ENCODE results near the gene PODXL2. TPM values are rescaled to one million over a fixed set of nuclear protein-coding genes. Genes with fewer than 3 reads are reported as not detected.

PODXL2 gene
- total and polyA plus RNA-seq, 2 of the 8 experiments (the other 6 are each of a cell fraction or from before 2014, with no cell fraction given) = 27.6 to 31.6 TPM

DNA sequence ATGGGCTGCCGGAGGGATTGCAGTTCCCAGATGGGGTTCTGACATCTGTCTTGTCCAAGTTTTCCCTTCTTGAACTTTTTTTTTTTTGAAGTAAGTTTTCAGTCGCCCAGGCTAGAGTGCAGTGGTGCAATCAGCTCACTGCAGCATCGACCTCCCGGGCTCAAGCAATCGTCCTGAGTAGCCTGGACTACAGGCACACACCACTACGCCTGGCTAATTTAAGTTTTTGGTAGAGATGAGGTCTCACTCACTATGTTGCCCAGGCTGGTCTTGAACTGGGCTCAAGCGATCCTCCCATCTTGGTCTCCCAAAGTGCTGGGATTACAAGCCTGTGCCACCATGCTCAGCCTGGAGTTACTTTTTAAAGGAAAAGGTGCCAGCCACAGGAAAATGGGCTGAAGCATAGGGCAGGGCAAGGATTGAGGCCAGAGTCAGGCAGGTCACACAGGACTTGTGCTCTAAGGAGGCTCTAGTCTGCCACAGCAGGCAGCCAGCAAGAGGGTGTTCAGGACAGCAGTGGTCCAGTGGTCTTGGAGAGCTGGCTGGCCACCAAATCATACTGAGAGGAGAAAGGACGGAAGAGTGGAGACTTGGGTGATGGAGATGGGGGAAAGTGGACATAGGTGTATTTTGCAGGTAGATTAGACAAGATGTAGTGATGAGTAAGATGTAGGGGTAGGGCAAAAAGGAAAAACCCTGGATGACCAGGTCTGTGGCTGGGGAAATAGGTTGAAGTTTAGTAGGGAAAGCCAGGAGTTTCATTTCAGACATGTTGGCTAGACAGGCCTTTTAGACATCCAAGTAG is 6.0 kb upstream of the PODXL2 start (continued):
- TF ChIP-seq, protein P1, sequence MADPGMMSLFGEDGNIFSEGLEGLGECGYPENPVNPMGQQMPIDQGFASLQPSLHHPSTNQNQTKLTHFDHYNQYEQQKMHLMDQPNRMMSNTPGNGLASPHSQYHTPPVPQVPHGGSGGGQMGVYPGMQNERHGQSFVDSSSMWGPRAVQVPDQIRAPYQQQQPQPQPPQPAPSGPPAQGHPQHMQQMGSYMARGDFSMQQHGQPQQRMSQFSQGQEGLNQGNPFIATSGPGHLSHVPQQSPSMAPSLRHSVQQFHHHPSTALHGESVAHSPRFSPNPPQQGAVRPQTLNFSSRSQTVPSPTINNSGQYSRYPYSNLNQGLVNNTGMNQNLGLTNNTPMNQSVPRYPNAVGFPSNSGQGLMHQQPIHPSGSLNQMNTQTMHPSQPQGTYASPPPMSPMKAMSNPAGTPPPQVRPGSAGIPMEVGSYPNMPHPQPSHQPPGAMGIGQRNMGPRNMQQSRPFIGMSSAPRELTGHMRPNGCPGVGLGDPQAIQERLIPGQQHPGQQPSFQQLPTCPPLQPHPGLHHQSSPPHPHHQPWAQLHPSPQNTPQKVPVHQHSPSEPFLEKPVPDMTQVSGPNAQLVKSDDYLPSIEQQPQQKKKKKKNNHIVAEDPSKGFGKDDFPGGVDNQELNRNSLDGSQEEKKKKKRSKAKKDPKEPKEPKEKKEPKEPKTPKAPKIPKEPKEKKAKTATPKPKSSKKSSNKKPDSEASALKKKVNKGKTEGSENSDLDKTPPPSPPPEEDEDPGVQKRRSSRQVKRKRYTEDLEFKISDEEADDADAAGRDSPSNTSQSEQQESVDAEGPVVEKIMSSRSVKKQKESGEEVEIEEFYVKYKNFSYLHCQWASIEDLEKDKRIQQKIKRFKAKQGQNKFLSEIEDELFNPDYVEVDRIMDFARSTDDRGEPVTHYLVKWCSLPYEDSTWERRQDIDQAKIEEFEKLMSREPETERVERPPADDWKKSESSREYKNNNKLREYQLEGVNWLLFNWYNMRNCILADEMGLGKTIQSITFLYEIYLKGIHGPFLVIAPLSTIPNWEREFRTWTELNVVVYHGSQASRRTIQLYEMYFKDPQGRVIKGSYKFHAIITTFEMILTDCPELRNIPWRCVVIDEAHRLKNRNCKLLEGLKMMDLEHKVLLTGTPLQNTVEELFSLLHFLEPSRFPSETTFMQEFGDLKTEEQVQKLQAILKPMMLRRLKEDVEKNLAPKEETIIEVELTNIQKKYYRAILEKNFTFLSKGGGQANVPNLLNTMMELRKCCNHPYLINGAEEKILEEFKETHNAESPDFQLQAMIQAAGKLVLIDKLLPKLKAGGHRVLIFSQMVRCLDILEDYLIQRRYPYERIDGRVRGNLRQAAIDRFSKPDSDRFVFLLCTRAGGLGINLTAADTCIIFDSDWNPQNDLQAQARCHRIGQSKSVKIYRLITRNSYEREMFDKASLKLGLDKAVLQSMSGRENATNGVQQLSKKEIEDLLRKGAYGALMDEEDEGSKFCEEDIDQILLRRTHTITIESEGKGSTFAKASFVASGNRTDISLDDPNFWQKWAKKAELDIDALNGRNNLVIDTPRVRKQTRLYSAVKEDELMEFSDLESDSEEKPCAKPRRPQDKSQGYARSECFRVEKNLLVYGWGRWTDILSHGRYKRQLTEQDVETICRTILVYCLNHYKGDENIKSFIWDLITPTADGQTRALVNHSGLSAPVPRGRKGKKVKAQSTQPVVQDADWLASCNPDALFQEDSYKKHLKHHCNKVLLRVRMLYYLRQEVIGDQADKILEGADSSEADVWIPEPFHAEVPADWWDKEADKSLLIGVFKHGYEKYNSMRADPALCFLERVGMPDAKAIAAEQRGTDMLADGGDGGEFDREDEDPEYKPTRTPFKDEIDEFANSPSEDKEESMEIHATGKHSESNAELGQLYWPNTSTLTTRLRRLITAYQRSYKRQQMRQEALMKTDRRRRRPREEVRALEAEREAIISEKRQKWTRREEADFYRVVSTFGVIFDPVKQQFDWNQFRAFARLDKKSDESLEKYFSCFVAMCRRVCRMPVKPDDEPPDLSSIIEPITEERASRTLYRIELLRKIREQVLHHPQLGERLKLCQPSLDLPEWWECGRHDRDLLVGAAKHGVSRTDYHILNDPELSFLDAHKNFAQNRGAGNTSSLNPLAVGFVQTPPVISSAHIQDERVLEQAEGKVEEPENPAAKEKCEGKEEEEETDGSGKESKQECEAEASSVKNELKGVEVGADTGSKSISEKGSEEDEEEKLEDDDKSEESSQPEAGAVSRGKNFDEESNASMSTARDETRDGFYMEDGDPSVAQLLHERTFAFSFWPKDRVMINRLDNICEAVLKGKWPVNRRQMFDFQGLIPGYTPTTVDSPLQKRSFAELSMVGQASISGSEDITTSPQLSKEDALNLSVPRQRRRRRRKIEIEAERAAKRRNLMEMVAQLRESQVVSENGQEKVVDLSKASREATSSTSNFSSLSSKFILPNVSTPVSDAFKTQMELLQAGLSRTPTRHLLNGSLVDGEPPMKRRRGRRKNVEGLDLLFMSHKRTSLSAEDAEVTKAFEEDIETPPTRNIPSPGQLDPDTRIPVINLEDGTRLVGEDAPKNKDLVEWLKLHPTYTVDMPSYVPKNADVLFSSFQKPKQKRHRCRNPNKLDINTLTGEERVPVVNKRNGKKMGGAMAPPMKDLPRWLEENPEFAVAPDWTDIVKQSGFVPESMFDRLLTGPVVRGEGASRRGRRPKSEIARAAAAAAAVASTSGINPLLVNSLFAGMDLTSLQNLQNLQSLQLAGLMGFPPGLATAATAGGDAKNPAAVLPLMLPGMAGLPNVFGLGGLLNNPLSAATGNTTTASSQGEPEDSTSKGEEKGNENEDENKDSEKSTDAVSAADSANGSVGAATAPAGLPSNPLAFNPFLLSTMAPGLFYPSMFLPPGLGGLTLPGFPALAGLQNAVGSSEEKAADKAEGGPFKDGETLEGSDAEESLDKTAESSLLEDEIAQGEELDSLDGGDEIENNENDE (IDR thresholded peaks at IDR 0.05; ENCODE audit: insufficient replicate concordance, low read length) = no peak
- TF ChIP-seq POLR2AphosphoS5 (IDR thresholded peaks at IDR 0.05; ENCODE audit: low read depth, low read length) = no peak; the same call in 1 of the 2 replicates
- TF ChIP-seq YY1 (IDR thresholded peaks at IDR 0.05; ENCODE audit: low read depth, low read length) = no peak
- TF ChIP-seq POU5F1 (IDR thresholded peaks at IDR 0.05; ENCODE audit: low read depth, low read length) = no peak
- no peak for TF ChIP-seq CEBPB (IDR thresholded peaks at IDR 0.05; ENCODE audit: low read depth, low read length)
- TF ChIP-seq SP4 (IDR thresholded peaks at IDR 0.05; ENCODE audit: low read length) = no peak
- no peak for TF ChIP-seq EP300 (IDR thresholded peaks at IDR 0.05; ENCODE audit: borderline replicate concordance in 1 of 2, low read depth in 2 of 2, low read length in 2 of 2)
- no peak for TF ChIP-seq RBBP5 (IDR thresholded peaks at IDR 0.05; ENCODE audit: borderline replicate concordance, low read depth, low read length)
- no peak for TF ChIP-seq KDM5A (IDR thresholded peaks at IDR 0.05; ENCODE audit: low read length)

Data from H1 (cell line).